ENCODE measurements around the gene ADAMTS5.

ADAMTS5 gene

DNA sequence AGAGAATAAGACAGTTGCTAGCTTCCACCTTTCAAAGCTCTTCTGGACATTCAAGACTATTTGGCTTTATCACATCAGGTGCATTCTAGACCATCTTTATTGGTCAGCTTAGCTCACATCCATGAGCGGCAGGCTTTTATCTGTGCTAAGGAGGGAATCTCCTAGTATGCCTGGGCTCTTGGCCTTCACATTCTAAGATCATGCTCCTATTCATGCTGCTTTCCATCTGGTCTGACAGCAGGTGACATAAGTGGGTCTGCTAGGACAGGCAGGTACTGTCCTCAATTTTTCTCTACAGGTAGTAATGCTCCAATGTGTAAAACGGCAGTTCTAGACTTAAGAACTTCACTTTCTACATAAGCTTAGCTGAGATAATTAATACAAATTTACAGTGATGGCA is 82.5 kb downstream of the ADAMTS5 start:
- in situ Hi-C loops (cut with HindIII; ENCODE audit: low pct_ligation_motif_present, low sequenced_read_pairs) = no loop called here
- H3K4me3 ChIP-seq (ENCODE audit: low read depth, low read length) = no peak overlapping the region
- no peak overlapping the region for H3K27ac ChIP-seq
- H3K27me3 ChIP-seq (replicated peaks) = no peaks in the 10 kb centered on the region
- TF ChIP-seq, protein P1, sequence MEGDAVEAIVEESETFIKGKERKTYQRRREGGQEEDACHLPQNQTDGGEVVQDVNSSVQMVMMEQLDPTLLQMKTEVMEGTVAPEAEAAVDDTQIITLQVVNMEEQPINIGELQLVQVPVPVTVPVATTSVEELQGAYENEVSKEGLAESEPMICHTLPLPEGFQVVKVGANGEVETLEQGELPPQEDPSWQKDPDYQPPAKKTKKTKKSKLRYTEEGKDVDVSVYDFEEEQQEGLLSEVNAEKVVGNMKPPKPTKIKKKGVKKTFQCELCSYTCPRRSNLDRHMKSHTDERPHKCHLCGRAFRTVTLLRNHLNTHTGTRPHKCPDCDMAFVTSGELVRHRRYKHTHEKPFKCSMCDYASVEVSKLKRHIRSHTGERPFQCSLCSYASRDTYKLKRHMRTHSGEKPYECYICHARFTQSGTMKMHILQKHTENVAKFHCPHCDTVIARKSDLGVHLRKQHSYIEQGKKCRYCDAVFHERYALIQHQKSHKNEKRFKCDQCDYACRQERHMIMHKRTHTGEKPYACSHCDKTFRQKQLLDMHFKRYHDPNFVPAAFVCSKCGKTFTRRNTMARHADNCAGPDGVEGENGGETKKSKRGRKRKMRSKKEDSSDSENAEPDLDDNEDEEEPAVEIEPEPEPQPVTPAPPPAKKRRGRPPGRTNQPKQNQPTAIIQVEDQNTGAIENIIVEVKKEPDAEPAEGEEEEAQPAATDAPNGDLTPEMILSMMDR (IDR thresholded peaks at IDR 0.05; ENCODE audit: low read depth, low read length, missing control alignments) = no peak
- no peak for DNase-seq
- H3K36me3 ChIP-seq (replicated peaks) = no peaks in the 10 kb centered on the region

DNA sequence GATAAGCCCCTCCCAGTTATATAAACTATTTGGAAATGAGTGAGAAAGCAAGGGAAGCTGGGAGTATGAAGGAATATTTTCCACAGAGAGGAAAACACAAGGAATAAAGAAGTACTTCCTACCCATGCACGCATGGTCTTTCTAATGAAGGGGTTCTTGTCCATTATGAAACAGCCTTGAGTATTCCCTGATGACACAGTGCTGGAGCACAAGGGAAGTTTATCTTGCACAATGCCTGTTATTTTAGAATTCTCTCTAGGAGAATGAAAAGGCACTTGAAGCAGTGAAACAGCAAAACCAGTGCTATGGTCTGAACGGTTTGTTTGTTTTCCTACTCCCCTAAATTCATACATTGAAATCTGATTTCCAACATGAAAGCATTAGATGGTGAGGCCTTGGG is 83.1 kb downstream of the ADAMTS5 start:
- Histone ChIP-seq H3K27ac (no peak overlapping the region), H3K27me3 (replicated peaks) (no peaks in the 10 kb centered on the region)
- TF ChIP-seq, protein P1 (IDR thresholded peaks at IDR 0.05; ENCODE audit: low read depth, low read length, missing control alignments) = no peak

DNA sequence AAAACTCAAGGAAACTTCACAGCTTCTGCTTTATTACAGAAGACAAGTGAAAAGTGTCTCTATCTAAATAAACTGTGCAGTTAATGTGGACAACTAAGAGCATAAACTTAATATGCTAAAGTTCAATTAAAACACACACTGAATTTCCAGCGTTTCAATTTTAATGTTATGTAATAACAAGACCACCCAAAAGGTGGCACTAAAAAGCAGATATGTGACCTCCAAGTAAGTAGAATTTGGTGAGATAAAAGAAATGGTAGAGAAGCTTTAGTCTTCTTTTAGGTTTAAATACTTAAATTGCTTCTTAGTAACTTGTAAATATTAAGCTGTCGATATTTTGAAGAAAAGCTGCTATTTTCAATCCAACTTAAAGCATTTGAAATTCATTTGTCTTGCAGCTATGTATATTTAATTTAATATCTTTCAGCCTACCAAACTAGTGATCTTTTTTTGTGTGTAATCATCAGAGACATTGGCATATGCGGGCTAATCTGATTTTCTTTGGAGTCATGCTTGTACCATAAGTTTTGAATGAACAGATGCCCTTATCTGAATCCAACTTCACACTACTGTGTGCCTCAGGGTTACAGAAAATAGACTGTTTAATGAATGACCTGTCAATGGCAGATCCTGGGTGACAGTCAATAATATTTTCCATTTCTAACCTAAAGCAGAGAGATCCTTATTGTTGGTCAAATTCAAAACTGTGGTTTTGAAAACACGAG is 85.2 kb downstream of the ADAMTS5 start:
- H3K4me3 ChIP-seq (ENCODE audit: low read depth, low read length) = no peak overlapping the region
- H3K36me3 ChIP-seq (replicated peaks) = no peaks in the 10 kb centered on the region
- no peak for DNase-seq
- TF ChIP-seq, protein P1 (IDR thresholded peaks at IDR 0.05; ENCODE audit: low read depth, low read length, missing control alignments) = no peak
- in situ Hi-C loops (cut with HindIII; ENCODE audit: low pct_ligation_motif_present, low sequenced_read_pairs) = no loop called here
- H3K27me3 ChIP-seq (replicated peaks) = no peaks in the 10 kb centered on the region
- no peak overlapping the region for H3K27ac ChIP-seq

More for the DNA sequence above, 83.1 kb downstream of the ADAMTS5 start:
- no peaks in the 10 kb centered on the region for H3K36me3 ChIP-seq (replicated peaks)
- H3K4me3 ChIP-seq (ENCODE audit: low read depth, low read length) = no peak overlapping the region
- no peak for DNase-seq
- in situ Hi-C loops (cut with HindIII; ENCODE audit: low pct_ligation_motif_present, low sequenced_read_pairs) = no loop called here

DNA sequence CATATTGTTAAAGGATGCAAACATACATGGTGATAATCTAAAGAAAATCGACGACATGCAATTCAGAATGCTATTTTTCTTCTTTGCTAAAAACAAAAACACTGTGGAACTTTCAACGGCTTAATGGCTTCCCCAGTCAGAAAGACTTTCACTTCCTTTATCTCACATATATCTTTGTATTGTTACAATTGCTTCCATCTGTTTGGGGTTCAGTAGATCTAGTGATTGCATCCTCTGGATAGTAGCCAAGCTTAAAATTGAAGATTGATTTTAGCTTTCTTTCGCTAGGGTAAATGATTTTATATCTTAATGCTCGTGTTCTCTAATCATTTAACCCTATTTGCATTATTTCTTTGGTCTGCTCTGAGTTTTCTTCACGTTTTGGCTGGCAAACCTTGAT is 89.9 kb downstream of the ADAMTS5 start:
- no peaks in the 10 kb centered on the region for H3K36me3 ChIP-seq (replicated peaks)
- in situ Hi-C loops (cut with HindIII; ENCODE audit: low pct_ligation_motif_present, low sequenced_read_pairs) = no loop called here
- DNase-seq = no peak
- TF ChIP-seq, protein P1 (IDR thresholded peaks at IDR 0.05; ENCODE audit: low read depth, low read length, missing control alignments) = no peak
- no peaks in the 10 kb centered on the region for H3K27me3 ChIP-seq (replicated peaks)
- H3K4me3 ChIP-seq (ENCODE audit: low read depth, low read length) = no peak overlapping the region
- H3K27ac ChIP-seq = no peak overlapping the region

DNA sequence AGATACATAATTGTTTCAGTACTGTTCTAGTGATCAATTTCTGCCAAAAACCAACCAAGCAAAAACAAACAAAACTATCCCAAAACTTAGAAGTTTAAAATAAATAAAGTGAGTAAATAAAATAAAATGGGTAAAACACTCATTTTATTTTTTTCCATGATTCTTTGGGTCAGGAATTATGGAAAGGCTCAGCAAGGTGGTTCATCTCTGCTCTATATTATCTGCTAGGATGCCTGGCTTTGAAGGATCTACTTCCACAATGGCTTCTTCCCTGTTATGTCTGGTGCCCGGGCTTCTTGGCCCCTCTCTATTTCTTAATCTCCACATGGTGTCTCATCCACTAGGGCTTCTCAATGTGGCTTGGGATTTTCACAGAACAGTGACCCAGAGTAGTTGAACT is 92.5 kb downstream of the ADAMTS5 start:
- Histone ChIP-seq H3K4me3 (ENCODE audit: low read depth, low read length) (no peak overlapping the region), H3K27me3 (replicated peaks) (no peaks in the 10 kb centered on the region), H3K36me3 (replicated peaks) (no peaks in the 10 kb centered on the region), H3K27ac (no peak overlapping the region)
- DNase-seq = no peak
- in situ Hi-C loops (cut with HindIII; ENCODE audit: low pct_ligation_motif_present, low sequenced_read_pairs) = no loop called here
- TF ChIP-seq, protein P1 (IDR thresholded peaks at IDR 0.05; ENCODE audit: low read depth, low read length, missing control alignments) = no peak
